ENCODE results near the gene SSBP2. TPM values are rescaled to one million over a fixed set of nuclear protein-coding genes. Genes with fewer than 3 reads are reported as not detected.

Gene SSBP2
- total RNA-seq, 4 donors from 2014 or later: 54.1 to 136 (median 69.8) TPM

DNA sequence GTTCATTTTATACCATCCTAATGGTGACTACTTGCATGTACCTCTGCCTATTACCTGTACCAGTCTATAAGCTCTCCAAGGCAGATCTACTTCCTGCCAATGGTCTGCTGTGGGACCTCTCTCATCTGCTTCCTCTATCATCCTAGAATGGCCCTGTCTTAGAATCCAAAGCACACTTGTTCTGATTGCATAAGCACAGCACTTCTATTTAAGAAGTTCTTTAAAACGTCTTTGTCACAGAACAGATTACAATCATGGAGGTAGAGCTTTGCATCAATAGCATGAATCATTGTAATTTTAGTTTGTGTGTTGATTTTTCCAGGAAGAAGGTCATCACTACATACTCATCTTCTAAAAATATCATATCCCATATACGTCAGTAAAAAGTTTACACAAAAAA lies 225.2 kb downstream of the SSBP2 start:
- no peaks in the 10 kb centered on the region for H3K36me3 ChIP-seq
- no peak for DNase-seq (ENCODE audit: low spot score in 2 of 2)
- no peaks in the 10 kb centered on the region for H3K27me3 ChIP-seq
- no peak overlapping the region for H3K27ac ChIP-seq
- H3K4me3 ChIP-seq: no peak overlapping the region
- H3K4me1 ChIP-seq: no peaks in the 10 kb centered on the region
- no peaks in the 10 kb centered on the region for H3K9me3 ChIP-seq
- TF ChIP-seq POLR2AphosphoS5 (IDR thresholded peaks at IDR 0.05) (no peak), POLR2A (IDR thresholded peaks at IDR 0.05) (no peak), EP300 (IDR thresholded peaks at IDR 0.05) (no peak)
- TF ChIP-seq, protein P1, sequence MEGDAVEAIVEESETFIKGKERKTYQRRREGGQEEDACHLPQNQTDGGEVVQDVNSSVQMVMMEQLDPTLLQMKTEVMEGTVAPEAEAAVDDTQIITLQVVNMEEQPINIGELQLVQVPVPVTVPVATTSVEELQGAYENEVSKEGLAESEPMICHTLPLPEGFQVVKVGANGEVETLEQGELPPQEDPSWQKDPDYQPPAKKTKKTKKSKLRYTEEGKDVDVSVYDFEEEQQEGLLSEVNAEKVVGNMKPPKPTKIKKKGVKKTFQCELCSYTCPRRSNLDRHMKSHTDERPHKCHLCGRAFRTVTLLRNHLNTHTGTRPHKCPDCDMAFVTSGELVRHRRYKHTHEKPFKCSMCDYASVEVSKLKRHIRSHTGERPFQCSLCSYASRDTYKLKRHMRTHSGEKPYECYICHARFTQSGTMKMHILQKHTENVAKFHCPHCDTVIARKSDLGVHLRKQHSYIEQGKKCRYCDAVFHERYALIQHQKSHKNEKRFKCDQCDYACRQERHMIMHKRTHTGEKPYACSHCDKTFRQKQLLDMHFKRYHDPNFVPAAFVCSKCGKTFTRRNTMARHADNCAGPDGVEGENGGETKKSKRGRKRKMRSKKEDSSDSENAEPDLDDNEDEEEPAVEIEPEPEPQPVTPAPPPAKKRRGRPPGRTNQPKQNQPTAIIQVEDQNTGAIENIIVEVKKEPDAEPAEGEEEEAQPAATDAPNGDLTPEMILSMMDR (IDR thresholded peaks at IDR 0.05): no peak
- WGBS: 64% methylated on average over 2 of the region's 2 CpGs

DNA sequence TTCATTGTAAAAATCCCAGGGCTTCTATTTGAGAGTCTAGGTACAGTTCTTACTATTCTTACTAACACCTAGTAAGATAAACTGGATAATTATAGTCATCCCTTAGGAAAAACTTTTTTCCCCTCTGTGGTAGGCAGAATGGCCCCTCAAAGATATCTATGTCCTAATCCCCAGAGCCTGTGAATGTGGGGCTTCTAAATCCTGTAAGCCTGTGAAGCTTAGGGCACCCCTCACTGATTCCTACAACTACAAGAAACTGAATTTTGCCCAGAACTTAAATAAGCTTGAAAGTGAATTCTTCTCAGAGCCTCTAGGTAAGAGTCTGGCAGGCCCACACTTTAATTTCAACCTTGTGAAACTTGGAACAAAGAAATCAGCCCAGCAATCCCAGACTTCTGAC lies 226.9 kb downstream of the SSBP2 start:
- H3K27ac ChIP-seq: no peak overlapping the region
- no peaks in the 10 kb centered on the region for H3K27me3 ChIP-seq
- no peaks in the 10 kb centered on the region for H3K36me3 ChIP-seq
- H3K9me3 ChIP-seq: no peaks in the 10 kb centered on the region
- no peaks in the 10 kb centered on the region for H3K4me1 ChIP-seq
- DNase-seq (ENCODE audit: low spot score in 2 of 2): no peak
- TF ChIP-seq POLR2AphosphoS5 (IDR thresholded peaks at IDR 0.05) (no peak), EP300 (IDR thresholded peaks at IDR 0.05) (no peak), POLR2A (IDR thresholded peaks at IDR 0.05) (no peak)
- TF ChIP-seq, protein P1 (IDR thresholded peaks at IDR 0.05): no peak
- no peak overlapping the region for H3K4me3 ChIP-seq

DNA sequence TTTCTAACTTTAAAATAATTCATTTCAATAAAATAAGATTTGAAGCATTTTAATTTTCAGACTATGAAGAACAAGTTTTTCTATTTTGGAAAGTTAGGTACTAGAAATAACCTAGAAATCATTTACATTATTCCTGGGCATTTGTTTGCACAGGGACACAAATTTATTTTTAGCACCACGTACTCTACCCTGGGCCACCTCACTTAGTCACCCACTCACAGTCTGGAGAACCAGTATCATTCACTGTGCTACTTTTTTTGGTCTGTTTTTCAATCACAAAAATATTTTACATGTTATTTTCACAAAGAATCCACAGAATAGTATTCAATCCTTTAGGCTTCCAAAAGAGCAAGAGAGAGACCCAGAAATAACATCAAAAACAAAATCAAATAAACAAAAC lies 228.3 kb downstream of the SSBP2 start:
- WGBS: 95% methylated on average over 1 of the region's 1 CpG
- TF ChIP-seq POLR2A (IDR thresholded peaks at IDR 0.05) (no peak), EP300 (IDR thresholded peaks at IDR 0.05) (no peak), POLR2AphosphoS5 (IDR thresholded peaks at IDR 0.05) (no peak)
- TF ChIP-seq, protein P1 (IDR thresholded peaks at IDR 0.05): no peak
- H3K4me3 ChIP-seq: no peak overlapping the region

DNA sequence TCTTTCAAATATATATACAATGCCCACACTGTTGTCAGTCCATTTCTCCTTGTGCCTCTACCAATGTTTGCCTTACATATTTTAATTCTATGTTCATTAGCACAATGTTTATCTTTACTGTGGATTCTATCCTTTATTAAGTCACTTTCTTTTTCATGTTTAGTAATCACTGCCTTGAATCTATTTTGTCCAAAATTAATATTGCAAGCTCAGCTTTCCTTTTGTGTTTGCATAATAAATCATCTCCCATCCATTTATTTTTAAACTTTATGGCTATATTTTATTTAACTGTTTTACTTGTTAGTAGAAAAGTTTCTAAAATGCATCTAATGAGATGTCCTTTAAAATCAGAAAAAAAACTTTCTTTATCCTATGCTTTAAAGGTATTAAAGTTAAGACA lies 230.1 kb downstream of the SSBP2 start:
- H3K4me3 ChIP-seq: no peak overlapping the region
- TF ChIP-seq POLR2AphosphoS5 (IDR thresholded peaks at IDR 0.05): no peak
- TF ChIP-seq, protein P1 (IDR thresholded peaks at IDR 0.05): no peak
- TF ChIP-seq POLR2A (IDR thresholded peaks at IDR 0.05): no peak
- TF ChIP-seq EP300 (IDR thresholded peaks at IDR 0.05): no peak
- no peaks in the 10 kb centered on the region for H3K27me3 ChIP-seq
- no peak overlapping the region for H3K27ac ChIP-seq
- no peaks in the 10 kb centered on the region for H3K36me3 ChIP-seq
- no peaks in the 10 kb centered on the region for H3K4me1 ChIP-seq
- no peaks in the 10 kb centered on the region for H3K9me3 ChIP-seq
- no peak for DNase-seq (ENCODE audit: low spot score in 2 of 2)

More for the DNA sequence above, 228.3 kb downstream of the SSBP2 start:
- Histone ChIP-seq H3K4me1 (no peaks in the 10 kb centered on the region), H3K27ac (no peak overlapping the region), H3K36me3 (no peaks in the 10 kb centered on the region), H3K27me3 (no peaks in the 10 kb centered on the region), H3K9me3 (no peaks in the 10 kb centered on the region)
- DNase-seq (ENCODE audit: low spot score in 2 of 2): no peak

DNA sequence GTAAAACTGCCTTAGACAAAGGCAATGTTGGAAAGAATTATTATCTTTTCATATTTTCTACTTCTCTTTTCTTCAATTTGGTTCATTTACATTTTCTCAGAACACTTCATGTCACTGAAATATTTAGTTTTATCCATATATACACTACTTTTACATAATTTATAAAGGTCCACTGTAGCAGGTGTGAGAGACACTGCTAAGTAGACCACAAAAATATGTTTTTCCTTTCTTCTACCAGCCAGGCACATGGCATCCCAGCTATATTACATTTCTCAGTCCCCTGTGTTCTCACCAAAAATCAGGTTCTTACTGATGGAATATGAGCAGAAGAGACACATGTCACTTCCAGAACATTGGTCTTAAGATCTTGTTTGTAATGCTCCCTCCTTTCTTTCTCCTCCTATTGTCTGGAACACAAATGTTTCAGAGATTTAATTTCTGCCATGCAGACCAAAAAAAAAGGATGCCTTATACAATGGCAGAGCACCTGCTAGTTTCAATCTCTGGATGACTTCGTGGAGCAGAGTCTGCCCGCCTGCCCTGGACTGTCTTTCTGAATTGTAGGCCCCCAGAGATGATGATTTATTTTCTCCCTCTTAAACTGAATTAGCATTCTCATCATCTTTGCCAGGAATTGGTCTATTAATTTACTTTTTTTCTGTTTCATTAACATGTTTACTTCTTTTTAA lies 231.5 kb downstream of the SSBP2 start:
- WGBS: 92% methylated on average over 2 of the region's 2 CpGs
- H3K4me3 ChIP-seq: no peak overlapping the region
- no peak overlapping the region for H3K27ac ChIP-seq
- no peaks in the 10 kb centered on the region for H3K4me1 ChIP-seq
- DNase-seq (ENCODE audit: low spot score in 2 of 2): no peak
- no peaks in the 10 kb centered on the region for H3K27me3 ChIP-seq
- TF ChIP-seq POLR2A (IDR thresholded peaks at IDR 0.05) (no peak), POLR2AphosphoS5 (IDR thresholded peaks at IDR 0.05) (no peak)
- H3K9me3 ChIP-seq: no peaks in the 10 kb centered on the region
- H3K36me3 ChIP-seq: no peaks in the 10 kb centered on the region

DNA sequence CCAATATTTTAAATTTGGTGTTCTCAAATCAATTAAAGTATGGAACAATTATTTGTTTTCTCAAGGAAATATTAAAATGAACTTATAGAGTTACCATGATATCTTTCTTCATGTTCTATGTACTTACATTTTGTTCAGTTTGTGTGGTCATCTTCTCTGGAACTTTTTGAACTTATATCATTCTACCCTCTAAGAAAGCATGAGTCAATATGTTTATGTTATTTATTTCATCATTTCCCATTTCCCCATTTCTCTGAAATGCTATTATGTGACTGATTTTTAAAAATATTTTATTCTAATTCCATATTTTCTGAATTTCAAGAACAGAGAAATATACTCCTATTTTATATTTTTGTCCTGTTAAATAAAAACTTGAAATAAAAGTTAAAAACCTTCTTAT lies 233.4 kb downstream of the SSBP2 start:
- H3K4me3 ChIP-seq: no peak overlapping the region
- no peaks in the 10 kb centered on the region for H3K9me3 ChIP-seq
- no peaks in the 10 kb centered on the region for H3K27me3 ChIP-seq
- H3K4me1 ChIP-seq: no peaks in the 10 kb centered on the region
- no peak for TF ChIP-seq POLR2AphosphoS5 (IDR thresholded peaks at IDR 0.05)
- TF ChIP-seq, protein P1 (IDR thresholded peaks at IDR 0.05): no peak
- no peak overlapping the region for H3K27ac ChIP-seq
- no peak for DNase-seq (ENCODE audit: low spot score in 2 of 2)
- no peaks in the 10 kb centered on the region for H3K36me3 ChIP-seq

Data from suprapubic skin (tissue), 4 donors.